Dedifferentiated amniotic fluid mesenchymal stem cell (primary cell): Measurements from ENCODE around the gene ITPK1.

Experiments
- DNase-seq: peaks from one replicate; pipeline ENCODE4 v3.0.0-alpha.2; 2016; ENCODE audit errors: extremely low spot score

ITPK1 gene

GRCh38 chr14:92937051-92937937 is 178.4 kb downstream of the ITPK1 start:
- DNase-seq, result no peak

GRCh38 chr14:92936085-92936484 is 179.6 kb downstream of the ITPK1 start:
- no peak for DNase-seq

- no peak for DNase-seq
Observed at GRCh38 chr14:92935446-92935845, 180.3 kb downstream of the ITPK1 start.

- no peak for DNase-seq
Observed at GRCh38 chr14:92934196-92935085, 181.3 kb downstream of the ITPK1 start.

GRCh38 chr14:92933481-92933880 is 182.2 kb downstream of the ITPK1 start:
- DNase-seq, result no peak

GRCh38 chr14:92932448-92933395 is 183.0 kb downstream of the ITPK1 start:
- no peak for DNase-seq

GRCh38 chr14:92931681-92932447 is 183.9 kb downstream of the ITPK1 start:
- DNase-seq, result no peak

- no peak for DNase-seq
Observed at GRCh38 chr14:92930737-92931602, 184.8 kb downstream of the ITPK1 start.

GRCh38 chr14:92929689-92930608 is 185.8 kb downstream of the ITPK1 start:
- no peak for DNase-seq

- DNase-seq, result no peak
Observed at GRCh38 chr14:92928961-92929688, 186.6 kb downstream of the ITPK1 start.

- DNase-seq, result no peak
Observed at GRCh38 chr14:92928258-92928629, 187.5 kb downstream of the ITPK1 start.

- DNase-seq, result no peak
Observed at GRCh38 chr14:92927349-92928257, 188.1 kb downstream of the ITPK1 start.

- DNase-seq, result no peak
Observed at GRCh38 chr14:92926931-92927330, 188.8 kb downstream of the ITPK1 start.

GRCh38 chr14:92926180-92926845 is 189.4 kb downstream of the ITPK1 start:
- DNase-seq, result no peak

GRCh38 chr14:92925446-92925845 is 190.3 kb downstream of the ITPK1 start:
- no peak for DNase-seq

- DNase-seq, result no peak
Observed at GRCh38 chr14:92924247-92924646, 191.5 kb downstream of the ITPK1 start.

- no peak for DNase-seq
Observed at GRCh38 chr14:92923744-92924103, 192.0 kb downstream of the ITPK1 start.
